ENCODE data around the gene LCE3A. TPM values are rescaled to one million over a fixed set of nuclear protein-coding genes. Genes with fewer than 3 reads are reported as not detected.
"Not testable (repeated sequence)": the region's sequence is repeated elsewhere in the genome, so short reads cannot be mapped to it uniquely, and the experiment has no call there.

The LCE3A gene
- total RNA-seq = not detected

DNA sequence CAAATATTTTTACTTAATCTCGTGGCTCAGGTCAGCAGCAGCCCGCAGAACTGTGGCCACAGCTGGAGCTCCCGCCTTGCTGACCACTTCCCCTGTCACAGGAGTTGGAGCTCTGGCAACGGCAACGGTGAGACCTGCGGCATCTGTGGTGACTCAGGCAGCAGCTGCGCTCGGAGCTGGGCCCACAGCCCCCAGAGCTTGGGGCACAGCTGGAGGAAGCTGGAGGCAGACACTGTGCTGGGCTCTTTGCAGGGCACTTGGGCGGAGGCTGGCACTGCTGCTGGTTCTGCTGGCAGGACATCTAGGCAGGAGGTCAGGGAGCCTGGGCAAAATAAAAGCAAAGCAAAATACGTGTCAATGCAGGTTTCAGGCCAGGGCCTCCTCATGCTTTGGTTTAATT, at the start of gene LCE3A:
TSS of gene LCE3A (minus strand) at position 301 of the 400 bp plus-strand sequence. CDS start at position 301, 0 bp downstream.
- no peaks in the 10 kb centered on the region for H3K36me3 Mint-ChIP-seq (ENCODE audit: insufficient read depth)
- DNase-seq = no peak

DNA sequence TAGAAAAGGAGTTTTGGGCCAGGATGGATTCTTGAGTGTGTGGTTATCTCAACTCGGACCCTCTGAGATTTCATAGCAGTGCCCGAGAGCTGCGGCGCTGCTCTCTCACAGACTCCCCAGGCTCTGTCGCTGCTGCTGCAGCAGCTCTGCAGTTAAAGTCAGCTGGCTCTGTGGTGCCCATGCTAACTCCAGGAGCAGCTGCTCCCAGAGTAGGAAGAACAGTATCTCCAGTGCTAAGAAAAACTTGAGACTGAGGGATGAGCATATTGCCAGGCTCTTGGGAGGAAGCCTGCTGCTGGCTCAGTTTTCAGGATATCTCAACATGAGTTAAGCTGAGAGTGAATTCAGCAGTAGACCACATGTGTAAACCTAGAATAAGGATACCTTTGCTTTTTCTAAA, 44.7 kb upstream of the LCE3A start:
- Mint-ChIP-seq H3K36me3 (ENCODE audit: insufficient read depth) (no peaks in the 10 kb centered on the region), H3K27me3 (ENCODE audit: low read depth) (peaks cover 9% of the 10 kb centered on the region), H3K4me1 (ENCODE audit: low read depth) (no peaks in the 10 kb centered on the region), H3K4me3 (no peak overlapping the region), H3K9me3 (no peaks in the 10 kb centered on the region)
- DNase-seq = no peak
- no peak for ATAC-seq

More for the DNA sequence above, at the start of gene LCE3A:
- Mint-ChIP-seq H3K4me3 (no peak within 1 kb of the TSS), H3K9me3 (peaks cover 5% of the 10 kb centered on the region), H3K27me3 (ENCODE audit: low read depth) (peaks cover 23% of the 10 kb centered on the region), H3K4me1 (ENCODE audit: low read depth) (peaks cover 3% of the 10 kb centered on the region)
- no peak for ATAC-seq

DNA sequence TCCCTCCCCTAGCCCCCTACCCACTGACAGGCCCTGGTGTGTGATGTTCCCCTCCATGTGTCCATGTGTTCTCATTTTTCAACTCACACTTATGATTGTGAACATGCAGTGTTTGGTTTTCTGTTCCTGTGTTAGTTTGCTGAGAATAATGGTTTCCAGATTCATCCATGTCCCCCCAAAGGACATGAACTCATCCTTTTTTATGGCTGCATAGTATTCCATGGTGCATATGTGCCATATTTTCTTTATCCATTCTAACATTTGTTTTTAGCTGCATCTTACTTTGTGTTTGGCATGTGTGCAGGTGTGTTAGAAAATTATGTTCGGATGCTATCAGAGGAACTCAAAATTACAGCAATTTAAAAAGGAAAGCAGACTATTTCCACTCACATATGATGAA, 43.3 kb upstream of the LCE3A start:
- not testable (repeated sequence) for H3K9me3 Mint-ChIP-seq; H3K4me1 Mint-ChIP-seq (ENCODE audit: low read depth); H3K36me3 Mint-ChIP-seq (ENCODE audit: insufficient read depth); ATAC-seq; H3K4me3 Mint-ChIP-seq; DNase-seq
- peaks cover 11% of the 10 kb centered on the region for H3K27me3 Mint-ChIP-seq (ENCODE audit: low read depth)

DNA sequence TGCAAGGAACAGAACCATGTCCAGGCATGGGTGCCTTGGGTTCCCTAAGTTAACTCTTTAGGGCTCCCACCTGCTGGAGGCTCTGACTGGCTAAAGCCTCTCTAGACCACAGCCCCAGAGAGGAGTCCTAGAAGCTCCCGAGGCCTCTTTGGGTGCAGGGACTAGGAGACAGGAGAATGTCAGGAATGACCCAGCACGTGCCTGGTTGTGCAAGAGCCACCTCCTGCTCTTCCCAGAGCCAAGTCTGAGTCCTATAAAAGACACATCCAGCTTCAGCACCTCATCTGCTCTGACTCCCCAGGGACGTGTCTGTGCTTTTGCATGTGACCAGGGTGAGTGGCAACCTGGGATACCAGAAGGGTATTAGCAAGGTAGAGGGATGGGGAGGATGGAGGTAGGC, 40.2 kb upstream of the LCE3A start, which contains the start of gene LCE2D:
TSS of gene LCE2D (plus strand) at position 283 of the 400 bp plus-strand sequence. CDS start 726 bp downstream, outside the sequence.
- ATAC-seq = no peak
- Mint-ChIP-seq H3K36me3 (ENCODE audit: insufficient read depth) (no peaks in the 10 kb centered on the region), H3K27me3 (ENCODE audit: low read depth) (peaks cover 13% of the 10 kb centered on the region), H3K4me3 (no peak within 1 kb of the TSS), H3K4me1 (ENCODE audit: low read depth) (no peaks in the 10 kb centered on the region), H3K9me3 (no peaks in the 10 kb centered on the region)
- no peak for DNase-seq

DNA sequence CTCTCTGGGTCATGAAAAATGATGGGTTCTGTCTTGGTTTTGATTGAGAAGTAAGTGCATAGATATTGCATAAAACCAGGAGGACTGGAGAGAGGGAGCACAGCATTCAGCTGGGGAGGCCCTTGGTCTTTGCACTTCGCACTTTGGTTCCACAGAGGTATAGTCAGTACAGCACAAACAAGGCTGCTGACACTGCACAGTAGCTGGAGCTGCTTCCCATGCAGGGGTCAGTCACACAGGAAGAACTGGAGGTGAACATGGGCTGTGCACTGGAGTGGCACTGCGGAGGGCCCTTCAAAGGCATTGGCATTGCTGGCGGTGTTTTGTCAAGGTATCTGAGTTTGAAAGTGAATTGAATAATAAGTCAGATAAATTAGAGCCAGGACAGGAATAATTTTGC, 35.7 kb upstream of the LCE3A start:
- DNase-seq = no peak
- Mint-ChIP-seq H3K9me3 (no peaks in the 10 kb centered on the region), H3K36me3 (ENCODE audit: insufficient read depth) (no peaks in the 10 kb centered on the region), H3K4me3 (no peak overlapping the region), H3K27me3 (ENCODE audit: low read depth) (peaks cover 19% of the 10 kb centered on the region), H3K4me1 (ENCODE audit: low read depth) (peaks cover 3% of the 10 kb centered on the region)
- no peak for ATAC-seq

DNA sequence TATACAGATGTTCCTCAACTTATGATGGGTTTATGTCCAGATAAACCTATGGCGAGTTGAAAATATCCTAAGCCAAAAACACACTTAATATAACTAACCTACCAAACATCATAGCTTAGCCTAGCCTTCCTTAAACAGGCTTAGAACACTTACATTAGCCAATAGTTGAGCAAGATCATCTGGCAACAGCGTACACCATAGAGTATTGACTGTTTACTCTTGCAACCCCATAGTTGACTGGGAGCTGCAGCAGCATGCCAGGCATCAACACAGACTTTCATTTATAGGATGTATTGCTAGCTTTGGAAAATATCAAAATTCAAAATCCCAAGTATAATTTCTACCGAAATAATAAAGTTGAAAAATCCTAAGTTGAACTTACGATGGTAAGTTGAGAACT, 34.8 kb upstream of the LCE3A start:
- Mint-ChIP-seq H3K4me3 (no peak overlapping the region), H3K27me3 (ENCODE audit: low read depth) (peaks cover 19% of the 10 kb centered on the region), H3K4me1 (ENCODE audit: low read depth) (peaks cover 3% of the 10 kb centered on the region), H3K9me3 (no peaks in the 10 kb centered on the region), H3K36me3 (ENCODE audit: insufficient read depth) (no peaks in the 10 kb centered on the region)
- no peak for ATAC-seq
- no peak for DNase-seq

- no peak for ATAC-seq
- no peak for DNase-seq
- Mint-ChIP-seq H3K4me3 (no peak overlapping the region), H3K9me3 (no peaks in the 10 kb centered on the region), H3K36me3 (ENCODE audit: insufficient read depth) (no peaks in the 10 kb centered on the region), H3K27me3 (ENCODE audit: low read depth) (peaks cover 19% of the 10 kb centered on the region), H3K4me1 (ENCODE audit: low read depth) (peaks cover 3% of the 10 kb centered on the region)
These were observed 33.6 kb upstream of the LCE3A start for GRCh38 chr1:152656459-152656858.

- Mint-ChIP-seq H3K9me3 (no peaks in the 10 kb centered on the region), H3K4me3 (no peak overlapping the region), H3K36me3 (ENCODE audit: insufficient read depth) (no peaks in the 10 kb centered on the region), H3K4me1 (ENCODE audit: low read depth) (peaks cover 3% of the 10 kb centered on the region), H3K27me3 (ENCODE audit: low read depth) (peaks cover 21% of the 10 kb centered on the region)
- ATAC-seq (no peak), DNase-seq (peak; percentile 14)
These were observed 31.2 kb upstream of the LCE3A start for GRCh38 chr1:152654110-152654509.

DNA sequence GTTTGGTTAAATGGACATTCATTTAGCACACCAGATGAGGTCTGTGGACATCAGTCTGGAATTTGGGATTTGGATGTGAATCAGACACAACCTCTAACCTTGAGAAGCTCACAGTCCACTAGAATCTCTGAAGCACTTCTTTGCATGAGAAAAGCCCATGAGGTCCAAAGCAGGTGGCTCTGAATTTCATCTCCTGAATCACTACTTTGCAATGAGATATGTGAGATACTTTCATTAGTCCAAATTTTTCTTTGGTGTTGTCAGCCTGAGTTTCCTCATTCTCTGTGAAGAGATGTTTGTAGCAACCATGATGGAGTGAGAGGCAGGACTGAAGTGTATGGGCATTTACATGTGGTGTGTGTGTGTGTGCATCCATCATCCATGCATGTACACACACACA, 23.8 kb upstream of the LCE3A start:
- no peak for ATAC-seq
- no peaks in the 10 kb centered on the region for H3K36me3 Mint-ChIP-seq (ENCODE audit: insufficient read depth)
- no peaks in the 10 kb centered on the region for H3K4me1 Mint-ChIP-seq (ENCODE audit: low read depth)
- no peaks in the 10 kb centered on the region for H3K9me3 Mint-ChIP-seq
- H3K4me3 Mint-ChIP-seq = no peak overlapping the region
- peaks cover 30% of the 10 kb centered on the region for H3K27me3 Mint-ChIP-seq (ENCODE audit: low read depth)
- DNase-seq = no peak

DNA sequence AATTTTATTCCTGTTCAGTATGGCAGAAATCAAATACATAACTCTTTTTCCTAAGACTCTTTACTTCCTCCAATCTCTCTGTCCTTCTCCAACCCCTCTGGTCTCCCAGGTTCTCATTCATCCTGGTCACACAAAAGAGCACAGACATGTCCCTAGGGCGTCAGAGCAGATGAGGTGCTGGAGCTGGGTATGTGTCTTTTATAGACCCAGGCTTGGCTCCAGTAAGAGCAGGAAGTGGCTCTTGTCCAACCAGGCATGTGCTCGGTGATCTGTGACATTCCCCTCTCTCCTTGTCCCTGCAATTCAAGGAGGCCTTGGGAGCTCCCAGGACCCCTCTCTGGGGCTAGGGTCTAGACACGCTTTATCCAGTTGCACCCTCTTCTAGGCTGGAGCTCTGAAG, 22.2 kb upstream of the LCE3A start:
- no peaks in the 10 kb centered on the region for H3K4me1 Mint-ChIP-seq (ENCODE audit: low read depth)
- H3K27me3 Mint-ChIP-seq (ENCODE audit: low read depth) = peaks cover 29% of the 10 kb centered on the region
- H3K9me3 Mint-ChIP-seq = no peaks in the 10 kb centered on the region
- no peak for DNase-seq
- H3K4me3 Mint-ChIP-seq = no peak overlapping the region
- H3K36me3 Mint-ChIP-seq (ENCODE audit: insufficient read depth) = no peaks in the 10 kb centered on the region
- ATAC-seq = no peak

- Mint-ChIP-seq H3K4me3 (no peak overlapping the region), H3K4me1 (ENCODE audit: low read depth) (no peaks in the 10 kb centered on the region), H3K9me3 (peaks cover 3% of the 10 kb centered on the region), H3K36me3 (ENCODE audit: insufficient read depth) (no peaks in the 10 kb centered on the region), H3K27me3 (ENCODE audit: low read depth) (peaks cover 24% of the 10 kb centered on the region)
- DNase-seq (no peak), ATAC-seq (no peak)
These were observed 21.0 kb upstream of the LCE3A start for GRCh38 chr1:152643945-152644344.

DNA sequence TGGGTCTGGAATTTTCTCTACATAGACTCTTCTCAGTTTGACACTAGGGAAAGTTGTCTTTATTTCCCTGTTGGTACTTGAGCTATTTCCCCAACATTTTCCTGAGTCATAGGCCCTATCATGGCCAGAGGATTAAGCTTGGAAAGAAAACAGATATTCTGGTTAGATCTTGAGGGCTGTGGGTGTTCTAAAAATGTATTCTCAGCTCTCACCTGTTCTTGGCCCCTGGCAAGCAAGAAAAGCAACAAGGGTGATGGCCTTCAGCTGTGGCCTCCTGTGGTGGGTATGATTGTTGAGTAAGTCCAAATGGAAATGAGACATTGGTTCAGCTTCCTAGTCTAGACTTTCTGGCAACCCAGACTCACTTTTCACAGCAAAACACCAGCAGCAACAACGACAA, 17.4 kb upstream of the LCE3A start:
- Mint-ChIP-seq H3K4me1 (ENCODE audit: low read depth) (no peaks in the 10 kb centered on the region), H3K27me3 (ENCODE audit: low read depth) (peaks cover 11% of the 10 kb centered on the region), H3K4me3 (no peak overlapping the region), H3K36me3 (ENCODE audit: insufficient read depth) (no peaks in the 10 kb centered on the region), H3K9me3 (peaks cover 3% of the 10 kb centered on the region)
- no peak for ATAC-seq
- no peak for DNase-seq

GRCh38 chr1:152630596-152630995, 7.7 kb upstream of the LCE3A start:
- H3K9me3 Mint-ChIP-seq = no peaks in the 10 kb centered on the region
- no peaks in the 10 kb centered on the region for H3K36me3 Mint-ChIP-seq (ENCODE audit: insufficient read depth)
- H3K4me1 Mint-ChIP-seq (ENCODE audit: low read depth) = no peaks in the 10 kb centered on the region
- no peak for ATAC-seq
- DNase-seq = no peak
- no peak overlapping the region for H3K4me3 Mint-ChIP-seq
- peaks cover 21% of the 10 kb centered on the region for H3K27me3 Mint-ChIP-seq (ENCODE audit: low read depth)

GRCh38 chr1:152626744-152627143, 3.8 kb upstream of the LCE3A start:
- no peak for ATAC-seq
- Mint-ChIP-seq H3K9me3 (no peaks in the 10 kb centered on the region), H3K27me3 (ENCODE audit: low read depth) (peaks cover 33% of the 10 kb centered on the region), H3K36me3 (ENCODE audit: insufficient read depth) (no peaks in the 10 kb centered on the region), H3K4me1 (ENCODE audit: low read depth) (peaks cover 3% of the 10 kb centered on the region), H3K4me3 (no peak overlapping the region)
- no peak for DNase-seq

DNA sequence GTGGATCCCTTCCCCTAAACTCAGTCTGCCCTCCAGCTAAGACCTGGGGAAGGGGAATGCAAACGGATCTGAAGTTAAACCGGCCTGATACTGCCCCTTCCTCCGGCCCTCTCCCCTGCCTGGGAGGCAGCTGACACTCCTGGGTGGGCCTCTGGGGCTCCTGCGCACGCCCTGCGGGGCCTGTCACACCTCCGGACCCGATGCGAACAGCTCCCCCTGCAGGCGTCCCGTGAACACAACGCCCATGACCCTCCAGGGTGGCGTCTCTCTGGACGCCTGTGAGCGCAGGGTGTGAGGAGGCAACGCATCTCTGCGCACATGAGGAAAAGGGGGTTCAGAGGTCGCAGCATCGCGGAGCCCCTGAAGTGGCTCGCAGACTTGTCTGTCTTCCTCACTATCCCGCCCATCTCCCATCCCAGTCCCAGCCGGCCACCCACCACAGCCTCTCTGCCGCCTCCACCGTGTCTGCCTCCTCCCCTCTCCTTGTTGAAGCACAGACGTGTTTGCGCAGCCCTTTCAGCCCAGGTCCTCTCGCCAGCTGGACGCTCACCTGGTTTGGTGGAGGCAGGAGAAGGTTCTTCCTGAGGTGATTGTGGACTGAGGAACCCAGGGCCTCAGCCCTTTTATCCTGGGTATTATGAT, 421 bp upstream of the LCE3A start:
- Mint-ChIP-seq H3K4me3 (no peak overlapping the region), H3K9me3 (peaks cover 4% of the 10 kb centered on the region), H3K36me3 (ENCODE audit: insufficient read depth) (no peaks in the 10 kb centered on the region), H3K4me1 (ENCODE audit: low read depth) (peaks cover 3% of the 10 kb centered on the region), H3K27me3 (ENCODE audit: low read depth) (peaks cover 24% of the 10 kb centered on the region)
- DNase-seq = no peak
- peak in 1 of 2 donors; percentile 51 for ATAC-seq
